Mononuclear cell (primary cell): ENCODE results near the gene SHF. TPM values are rescaled to one million over a fixed set of nuclear protein-coding genes. Genes with fewer than 3 reads are reported as not detected.

ENCODE experiments used
- H3K27me3 ChIP-seq: 2 replicates; pipeline ENCODE4 v1.6.0; 2011; ENCODE audit warnings: low read length, control low read depth; ENCODE audit not compliant: insufficient read depth
- H3K4me1 ChIP-seq: 2 replicates; pipeline ENCODE4 v1.5.1; 2011; ENCODE audit warnings: mild to moderate bottlenecking, low read length, control low read depth; ENCODE audit not compliant: insufficient read depth
- H3K4me3 ChIP-seq: 2 replicates; pipeline ENCODE4 v1.5.1; 2011; ENCODE audit warnings: mild to moderate bottlenecking, low read length, moderate library complexity
- H3K9me3 ChIP-seq: 2 replicates; pipeline ENCODE4 v1.5.1; 2011; ENCODE audit warnings: low read depth, mild to moderate bottlenecking, control low read depth, low read length
- total RNA-seq: library from RNA; depleted of rRNA; stranded (reverse); fragments of >200 nt; gene quantifications from one replicate; pipeline ENCODE4 v1.2.3, GENCODE V29; 2012

SHF gene
- total RNA-seq, 1 donor = 2.1 TPM

GRCh38 chr15:45203182-45203581 is 15.4 kb upstream of the SHF start:
- Histone ChIP-seq H3K4me3 (no peak overlapping the region), H3K27me3 (no peaks in the 10 kb centered on the region), H3K4me1 (peaks cover 33% of the 10 kb centered on the region)

GRCh38 chr15:45201869-45202268 is 14.1 kb upstream of the SHF start:
- no peak overlapping the region for H3K4me3 ChIP-seq
- H3K4me1 ChIP-seq = peaks cover 37% of the 10 kb centered on the region
- H3K27me3 ChIP-seq = no peaks in the 10 kb centered on the region
- H3K9me3 ChIP-seq = no peaks in the 10 kb centered on the region

More at GRCh38 chr15:45203182-45203581, 15.4 kb upstream of the SHF start:
- H3K9me3 ChIP-seq = no peaks in the 10 kb centered on the region

- Histone ChIP-seq H3K4me1 (peaks cover 37% of the 10 kb centered on the region), H3K27me3 (no peaks in the 10 kb centered on the region), H3K4me3 (no peak overlapping the region), H3K9me3 (no peaks in the 10 kb centered on the region)
Observed at GRCh38 chr15:45201557-45201859, 13.7 kb upstream of the SHF start.

- H3K9me3 ChIP-seq = no peaks in the 10 kb centered on the region
- H3K27me3 ChIP-seq = no peaks in the 10 kb centered on the region
- peak overlapping the region; percentile 75 for H3K4me3 ChIP-seq
- H3K4me1 ChIP-seq = peaks cover 37% of the 10 kb centered on the region
Observed at GRCh38 chr15:45200799-45201556, 13.2 kb upstream of the SHF start.

GRCh38 chr15:45200001-45200798 is 12.4 kb upstream of the SHF start:
- H3K4me3 ChIP-seq = peak overlapping the region; percentile 75
- H3K9me3 ChIP-seq = no peaks in the 10 kb centered on the region
- H3K27me3 ChIP-seq = no peaks in the 10 kb centered on the region

GRCh38 chr15:45199136-45199810 is 11.5 kb upstream of the SHF start:
- H3K4me1 ChIP-seq = peaks cover 37% of the 10 kb centered on the region
- no peaks in the 10 kb centered on the region for H3K9me3 ChIP-seq
- peak overlapping the region; percentile 75 for H3K4me3 ChIP-seq
- no peaks in the 10 kb centered on the region for H3K27me3 ChIP-seq

More at GRCh38 chr15:45200001-45200798, 12.4 kb upstream of the SHF start:
- peaks cover 37% of the 10 kb centered on the region for H3K4me1 ChIP-seq

GRCh38 chr15:45198337-45199135 is 10.8 kb upstream of the SHF start:
- no peaks in the 10 kb centered on the region for H3K27me3 ChIP-seq
- H3K4me1 ChIP-seq = peaks cover 37% of the 10 kb centered on the region
- H3K4me3 ChIP-seq = peak overlapping the region; percentile 75
- H3K9me3 ChIP-seq = no peaks in the 10 kb centered on the region

- Histone ChIP-seq H3K4me1 (peaks cover 27% of the 10 kb centered on the region), H3K27me3 (no peaks in the 10 kb centered on the region), H3K4me3 (no peak overlapping the region), H3K9me3 (no peaks in the 10 kb centered on the region)
Observed at GRCh38 chr15:45197512-45197911, 9.7 kb upstream of the SHF start.

GRCh38 chr15:45187578-45187893 is 230 bp downstream of the SHF start:
- Histone ChIP-seq H3K27me3 (no peaks in the 10 kb centered on the region), H3K9me3 (no peaks in the 10 kb centered on the region), H3K4me1 (peaks cover 7% of the 10 kb centered on the region), H3K4me3 (no peak overlapping the region)

- Histone ChIP-seq H3K9me3 (no peaks in the 10 kb centered on the region), H3K27me3 (no peaks in the 10 kb centered on the region), H3K4me3 (no peak overlapping the region), H3K4me1 (peaks cover 7% of the 10 kb centered on the region)
Observed at GRCh38 chr15:45186771-45187577, 792 bp downstream of the SHF start.

GRCh38 chr15:45185903-45186770 is 1.6 kb downstream of the SHF start:
- Histone ChIP-seq H3K4me3 (no peak overlapping the region), H3K4me1 (peaks cover 15% of the 10 kb centered on the region)

GRCh38 chr15:45185069-45185779 is 2.5 kb downstream of the SHF start:
- no peaks in the 10 kb centered on the region for H3K27me3 ChIP-seq
- peaks cover 22% of the 10 kb centered on the region for H3K4me1 ChIP-seq
- no peaks in the 10 kb centered on the region for H3K9me3 ChIP-seq
- no peak overlapping the region for H3K4me3 ChIP-seq

More at GRCh38 chr15:45185903-45186770, 1.6 kb downstream of the SHF start:
- no peaks in the 10 kb centered on the region for H3K27me3 ChIP-seq
- H3K9me3 ChIP-seq = no peaks in the 10 kb centered on the region

GRCh38 chr15:45184562-45185041 is 3.2 kb downstream of the SHF start:
- Histone ChIP-seq H3K4me1 (peaks cover 27% of the 10 kb centered on the region), H3K9me3 (no peaks in the 10 kb centered on the region), H3K27me3 (no peaks in the 10 kb centered on the region), H3K4me3 (no peak overlapping the region)
